ENCODE measurements around the gene OSER1. TPM values are rescaled to one million over a fixed set of nuclear protein-coding genes. Genes with fewer than 3 reads are reported as not detected.

The OSER1 gene
- total and polyA plus RNA-seq, 9 of the 15 experiments (the other 6 are each of a cell fraction or from before 2014, with no cell fraction given), result 15.5 to 57.3 (median 19.9) TPM

GRCh38 chr20:44154521-44155001 lies 56.0 kb downstream of the OSER1 start:
- H3K4me1 ChIP-seq (replicated peaks in 1 of 2; ENCODE audit: control insufficient read depth in 2 of 2, insufficient read depth in 2 of 2, low read length in 2 of 2), result no peaks in the 10 kb centered on the region
- no peak for ATAC-seq
- H3K27ac ChIP-seq (ENCODE audit: extremely low read depth, low read depth, low read length), result no peak overlapping the region
- ChIA-PET POLR2A (no interaction called here), CTCF (ENCODE audit: low intra/inter-chr PET ratio) (no interaction called here)
- in situ Hi-C loops (cut with MboI), result no loop called here
- no peak for FAIRE-seq
- BruUV-seq (replicated peaks), result no TSS peak
- H3K9ac ChIP-seq (ENCODE audit: insufficient read depth in 1 of 2, low read depth in 2 of 2, low read length in 2 of 2), result 0 out of 4 replicates have a peak overlapping the region, but pooled peaks of 1 of the 2 experiments have one; percentile 15
- no peaks in the 10 kb centered on the region for H3K36me3 ChIP-seq (ENCODE audit: control insufficient read depth, insufficient read depth, low read length)
- H2AFZ ChIP-seq (ENCODE audit: low read depth, low read length), result no peak overlapping the region
- WGBS (ENCODE audit: insufficient coverage, low coverage, missing lambda C conversion rate), result 0% methylated on average over 7 of the region's 7 CpGs
- H3K9me1 ChIP-seq (ENCODE audit: control insufficient read depth, insufficient read depth, low read length), result no peaks in the 10 kb centered on the region
- no peaks in the 10 kb centered on the region; the same call in 1 of the 2 replicates for H4K20me1 ChIP-seq (replicated peaks; ENCODE audit: control insufficient read depth, insufficient read depth, low read length)
- no peak overlapping the region for H3K4me3 ChIP-seq
- H3K4me2 ChIP-seq (ENCODE audit: insufficient read depth, low read length), result no peak overlapping the region
- peaks cover 9 to 37% of the 10 kb centered on the region in 2 experiments; a peak in 4 of 5 replicates for H3K27me3 ChIP-seq (ENCODE audit: control insufficient read depth in 2 of 2, insufficient read depth in 2 of 2, low read length in 2 of 2)
- intact Hi-C loops (cut with micrococcal nuclease), result no loop called here
- no peaks in the 10 kb centered on the region for H3K79me2 ChIP-seq (ENCODE audit: control insufficient read depth, insufficient read depth, low read length)
- no peak for TF ChIP-seq PHF8 (IDR thresholded peaks at IDR 0.05; ENCODE audit: borderline replicate concordance, low read length)
- TF ChIP-seq CTCFL (IDR thresholded peaks at IDR 0.05; ENCODE audit: borderline replicate concordance, insufficient read depth, low read depth, low read length, poor library complexity, severe bottlenecking), result no peak
- DNase-seq (ENCODE audit: extremely low read depth in 1 of 4, low spot score in 3 of 4), result no peak
- no peaks in the 10 kb centered on the region for H3K9me3 ChIP-seq (replicated peaks; ENCODE audit: control insufficient read depth, insufficient read depth, low read depth, low read length)
